Measurements from ENCODE around the gene TP53I11.

The TP53I11 gene

GRCh38 chr11:44978274-44978960 lies 27.7 kb upstream of the TP53I11 start:
- DNase-seq (ENCODE audit: low spot score) = no peak

GRCh38 chr11:44977493-44977984 lies 26.9 kb upstream of the TP53I11 start:
- no peak for DNase-seq (ENCODE audit: low spot score)

- no peak for DNase-seq (ENCODE audit: low spot score)
Measured at GRCh38 chr11:44976576-44976975, 25.9 kb upstream of the TP53I11 start.

GRCh38 chr11:44974402-44975000 lies 23.8 kb upstream of the TP53I11 start:
- DNase-seq (ENCODE audit: low spot score) = no peak

- DNase-seq (ENCODE audit: low spot score) = no peak
Measured at GRCh38 chr11:44973632-44974401, 23.1 kb upstream of the TP53I11 start.

GRCh38 chr11:44972746-44973435 lies 22.2 kb upstream of the TP53I11 start:
- DNase-seq (ENCODE audit: low spot score) = no peak

- DNase-seq (ENCODE audit: low spot score) = no peak
Measured at GRCh38 chr11:44971185-44971584, 20.5 kb upstream of the TP53I11 start.

- DNase-seq (ENCODE audit: low spot score) = no peak
Measured at GRCh38 chr11:44970293-44970692, 19.6 kb upstream of the TP53I11 start.

GRCh38 chr11:44969651-44970252 lies 19.1 kb upstream of the TP53I11 start:
- no peak for DNase-seq (ENCODE audit: low spot score)

GRCh38 chr11:44968510-44968909 lies 17.8 kb upstream of the TP53I11 start:
- no peak for DNase-seq (ENCODE audit: low spot score)

GRCh38 chr11:44967930-44968496 lies 17.3 kb upstream of the TP53I11 start:
- DNase-seq (ENCODE audit: low spot score) = no peak

GRCh38 chr11:44966694-44967093 lies 16.0 kb upstream of the TP53I11 start:
- no peak for DNase-seq (ENCODE audit: low spot score)

- no peak for DNase-seq (ENCODE audit: low spot score)
Measured at GRCh38 chr11:44964526-44965209, 14.0 kb upstream of the TP53I11 start.

GRCh38 chr11:44963948-44964347 lies 13.3 kb upstream of the TP53I11 start:
- no peak for DNase-seq (ENCODE audit: low spot score)

GRCh38 chr11:44963136-44963535 lies 12.5 kb upstream of the TP53I11 start:
- DNase-seq (ENCODE audit: low spot score) = no peak

GRCh38 chr11:44962464-44962863 lies 11.8 kb upstream of the TP53I11 start:
- DNase-seq (ENCODE audit: low spot score) = no peak

- no peak for DNase-seq (ENCODE audit: low spot score)
Measured at GRCh38 chr11:44960200-44960845, 9.6 kb upstream of the TP53I11 start.

GRCh38 chr11:44959064-44959463 lies 8.4 kb upstream of the TP53I11 start:
- no peak for DNase-seq (ENCODE audit: low spot score)

- no peak for DNase-seq (ENCODE audit: low spot score)
Measured at GRCh38 chr11:44957776-44958564, 7.3 kb upstream of the TP53I11 start.

GRCh38 chr11:44957040-44957515 lies 6.4 kb upstream of the TP53I11 start:
- no peak for DNase-seq (ENCODE audit: low spot score)
